Fibroblast of skin of back (primary cell): ENCODE data around the gene DIDO1.
A peak's percentile ranks its signal among the peaks of the same experiment; 100 is the strongest.
"Not testable (repeated sequence)": the region's sequence is repeated elsewhere in the genome, so short reads cannot be mapped to it uniquely, and the experiment has no call there.

ENCODE experiments used
- DNase-seq: peaks from one replicate; pipeline ENCODE4 v3.0.0-alpha.2; 2013

DIDO1 gene

GRCh38 chr20:62848917-62849316 is 77.4 kb downstream of the DIDO1 start:
- DNase-seq: not testable (repeated sequence)

GRCh38 chr20:62846166-62846890 is 80.0 kb downstream of the DIDO1 start:
- DNase-seq: no peak

- peak; percentile 11 for DNase-seq
Measured at GRCh38 chr20:62845416-62846160, 80.7 kb downstream of the DIDO1 start.

- no peak for DNase-seq
Measured at GRCh38 chr20:62844182-62844581, 82.1 kb downstream of the DIDO1 start.

- no peak for DNase-seq
Measured at GRCh38 chr20:62843656-62844055, 82.6 kb downstream of the DIDO1 start.

GRCh38 chr20:62841705-62842212 is 84.5 kb downstream of the DIDO1 start:
- DNase-seq: no peak

- DNase-seq: no peak
Measured at GRCh38 chr20:62840244-62841197, 85.8 kb downstream of the DIDO1 start.

- no peak for DNase-seq
Measured at GRCh38 chr20:62839816-62840215, 86.5 kb downstream of the DIDO1 start.

GRCh38 chr20:62839261-62839660 is 87.0 kb downstream of the DIDO1 start:
- DNase-seq: no peak

GRCh38 chr20:62838128-62838891 is 88.0 kb downstream of the DIDO1 start:
- no peak for DNase-seq

- DNase-seq: no peak
Measured at GRCh38 chr20:62837790-62838127, 88.5 kb downstream of the DIDO1 start.

- no peak for DNase-seq
Measured at GRCh38 chr20:62836967-62837490, 89.3 kb downstream of the DIDO1 start.

GRCh38 chr20:62835931-62836861 is 90.1 kb downstream of the DIDO1 start:
- no peak for DNase-seq

- no peak for DNase-seq
Measured at GRCh38 chr20:62834967-62835730, 91.2 kb downstream of the DIDO1 start.

GRCh38 chr20:62832951-62833391 is 93.3 kb downstream of the DIDO1 start:
- DNase-seq: no peak

- DNase-seq: no peak
Measured at GRCh38 chr20:62832212-62832922, 93.9 kb downstream of the DIDO1 start.

- DNase-seq: no peak
Measured at GRCh38 chr20:62831854-62832211, 94.5 kb downstream of the DIDO1 start.

- no peak for DNase-seq
Measured at GRCh38 chr20:62831361-62831788, 94.9 kb downstream of the DIDO1 start.

- no peak for DNase-seq
Measured at GRCh38 chr20:62830821-62831220, 95.5 kb downstream of the DIDO1 start.
